ENCODE data around the gene FOXJ3. TPM values are rescaled to one million over a fixed set of nuclear protein-coding genes. Genes with fewer than 3 reads are reported as not detected.

FOXJ3 gene
- polyA plus RNA-seq, 1 of the 3 experiments (the other 2 are of a cell fraction) = 16.0 TPM

DNA sequence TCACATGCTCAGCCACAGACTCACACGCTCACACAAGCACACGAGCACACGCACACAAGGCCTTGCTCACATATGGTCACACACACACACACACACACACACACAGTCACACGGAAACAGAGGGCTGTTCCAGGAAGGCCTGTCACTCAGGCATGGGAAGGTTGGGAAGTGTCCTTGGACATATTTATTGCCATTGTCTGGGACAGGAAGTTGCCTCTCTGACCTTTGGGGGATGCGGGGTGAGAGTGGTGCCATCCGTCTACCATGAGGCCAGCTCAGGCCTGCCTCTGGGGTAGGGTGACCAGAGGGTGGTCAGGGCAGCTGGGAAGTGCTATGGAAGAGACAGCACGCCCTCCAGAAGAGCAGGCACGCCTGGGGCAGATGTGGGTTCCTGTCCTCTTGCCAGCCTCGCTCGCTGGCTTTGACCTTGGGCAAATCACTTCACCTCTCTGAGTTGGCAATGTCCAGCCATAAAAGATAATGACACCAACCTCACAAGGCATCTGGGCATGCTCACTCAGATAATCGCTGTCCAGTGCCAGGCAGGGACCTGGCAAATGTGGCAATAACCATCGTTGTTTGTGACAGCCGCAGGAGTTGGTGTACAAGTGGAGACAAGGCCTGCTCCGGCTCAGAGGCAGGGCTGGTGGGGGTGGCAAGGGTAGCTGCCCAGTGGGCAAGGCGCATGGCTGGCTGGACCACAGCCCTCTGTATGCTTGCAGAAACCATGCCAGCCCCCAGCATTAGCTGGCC, 162.5 kb downstream of the FOXJ3 start:
- ChIA-PET CTCF (interaction anchor here (0.6 to 4.4 kb wide), 47 partner anchors 7 to 972 kb away, joined by 3 to 31 read pairs (median 4); partner anchors contain the start of genes CCDC30, FOXJ3, GUCA2B and PPIH), POLR2A (no interaction called here)
- 81% methylated on average over 10 of the region's 15 CpGs for WGBS (ENCODE audit: low lambda C conversion rate)
- Histone ChIP-seq H3K79me2 (ENCODE audit: insufficient read depth) (no peaks in the 10 kb centered on the region), H3K9me3 (no peaks in the 10 kb centered on the region), H3K4me3 (ENCODE audit: low read depth in 2 of 2, low read length in 1 of 2) (no peak overlapping the region), H3K9ac (no peak overlapping the region), H3K4me1 (ENCODE audit: control insufficient read depth in 1 of 2, insufficient read depth in 2 of 2, low read depth in 1 of 2, low read length in 1 of 2) (peaks cover 6 to 41% of the 10 kb centered on the region in 2 experiments; a peak in 3 of 4 replicates), H2AFZ (ENCODE audit: low read depth) (no peak overlapping the region), H3K4me2 (no peak overlapping the region), H3K9me2 (no peaks in the 10 kb centered on the region), H3K27ac (ENCODE audit: low read depth in 2 of 2, low read length in 1 of 2) (peak overlapping the region in 1 of 2 experiments; percentile 19; a peak in 2 of 4 replicates), H4K20me1 (ENCODE audit: insufficient read depth) (peaks cover 9% of the 10 kb centered on the region), H3K36me3 (replicated peaks in 1 of 2; ENCODE audit: control insufficient read depth in 1 of 2, insufficient read depth in 2 of 2, low read length in 1 of 2) (peaks cover 0 to 9% of the 10 kb centered on the region in 2 experiments), H3F3A (replicated peaks; ENCODE audit: insufficient read depth) (peaks cover 6% of the 10 kb centered on the region), H3K27me3 (ENCODE audit: insufficient read depth) (no peaks in the 10 kb centered on the region)
- TF ChIP-seq NRF1 (IDR thresholded peaks at IDR 0.05; ENCODE audit: low read depth, low read length) (no peak), IRF3 (IDR thresholded peaks at IDR 0.05; ENCODE audit: low read depth, low read length) (no peak), TCF12 (IDR thresholded peaks at IDR 0.05) (no peak), EP300 (IDR thresholded peaks at IDR 0.05; ENCODE audit: borderline replicate concordance in 1 of 2, low read depth in 1 of 2, low read length in 1 of 2) (peak in 1 of 2 experiments; percentile 69; a peak in 2 of 4 replicates)
- DNase-seq = peak; percentile 64

DNA sequence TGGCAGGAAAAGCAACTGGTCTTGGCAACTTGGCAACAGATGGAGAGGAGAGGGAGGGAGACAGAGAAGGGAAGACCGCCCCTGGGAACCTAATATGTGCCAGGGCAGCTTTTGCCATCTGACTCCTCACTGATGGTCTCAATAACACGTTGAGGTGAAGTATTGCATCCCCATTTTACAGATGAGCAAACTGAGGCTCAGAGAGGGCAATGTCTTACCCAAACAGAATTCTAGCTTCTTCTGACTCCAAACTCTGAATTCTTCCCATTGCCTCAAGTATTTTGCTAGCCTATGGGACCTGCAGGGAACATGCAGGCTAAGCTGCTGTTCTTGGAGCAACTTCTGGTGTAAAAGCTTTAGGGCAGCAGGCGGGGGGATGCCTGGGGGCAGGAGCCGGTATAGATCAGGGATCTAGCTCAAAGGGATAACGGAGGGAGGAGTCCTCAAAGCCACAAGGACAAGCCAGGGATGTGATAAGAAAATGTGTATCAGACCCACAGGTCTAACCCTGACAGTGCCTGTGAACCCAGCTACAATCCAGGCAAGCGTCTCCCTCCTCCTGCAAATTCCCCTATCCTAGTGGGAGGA, 163.3 kb downstream of the FOXJ3 start:
- H3K4me3 ChIP-seq (ENCODE audit: low read depth in 2 of 2, low read length in 1 of 2) = no peak overlapping the region
- H3K9me3 ChIP-seq = no peaks in the 10 kb centered on the region
- peaks cover 3% of the 10 kb centered on the region for H3F3A ChIP-seq (replicated peaks; ENCODE audit: insufficient read depth)
- no peaks in the 10 kb centered on the region for H3K27me3 ChIP-seq (ENCODE audit: insufficient read depth)
- H3K4me2 ChIP-seq = no peak overlapping the region
- no peak overlapping the region for H3K9ac ChIP-seq
- H4K20me1 ChIP-seq (ENCODE audit: insufficient read depth) = peaks cover under 1% of the 10 kb centered on the region; the same call in 1 of the 2 replicates
- WGBS (ENCODE audit: low lambda C conversion rate) = 84% methylated on average over 6 of the region's 6 CpGs
- peak overlapping the region in 1 of 2 experiments; percentile 19; a peak in 2 of 4 replicates for H3K27ac ChIP-seq (ENCODE audit: low read depth in 2 of 2, low read length in 1 of 2)
- POLR2A ChIA-PET = no interaction called here
- no peaks in the 10 kb centered on the region for H3K9me2 ChIP-seq
- H3K36me3 ChIP-seq (replicated peaks in 1 of 2; ENCODE audit: control insufficient read depth in 1 of 2, insufficient read depth in 2 of 2, low read length in 1 of 2) = peaks cover 0 to 9% of the 10 kb centered on the region in 2 experiments
- no peaks in the 10 kb centered on the region for H3K79me2 ChIP-seq (ENCODE audit: insufficient read depth)
- no peak for DNase-seq
- H2AFZ ChIP-seq (ENCODE audit: low read depth) = no peak overlapping the region
- CTCF ChIA-PET = interaction anchor here (0.6 to 4.4 kb wide), 10 partner anchors 11 to 676 kb away, joined by 3 to 31 read pairs (median 14); partner anchors contain the start of gene GUCA2B
- H3K4me1 ChIP-seq (ENCODE audit: control insufficient read depth in 1 of 2, insufficient read depth in 2 of 2, low read depth in 1 of 2, low read length in 1 of 2) = peaks cover 0 to 34% of the 10 kb centered on the region in 2 experiments; a peak in 2 of 4 replicates
- TF ChIP-seq ZBTB33 (IDR thresholded peaks at IDR 0.05; ENCODE audit: borderline replicate concordance, low read depth) (no peak), RXRA (IDR thresholded peaks at IDR 0.05; ENCODE audit: borderline replicate concordance, low read depth) (no peak), FOSL2 (IDR thresholded peaks at IDR 0.05; ENCODE audit: borderline replicate concordance, low read depth) (no peak), TEAD4 (IDR thresholded peaks at IDR 0.05; ENCODE audit: borderline replicate concordance, insufficient read depth) (no peak), MXI1 (IDR thresholded peaks at IDR 0.05; ENCODE audit: low read depth, low read length) (no peak), NFIC (IDR thresholded peaks at IDR 0.05; ENCODE audit: borderline replicate concordance) (no peak), TAF1 (IDR thresholded peaks at IDR 0.05; ENCODE audit: borderline replicate concordance, low read depth, low read length) (no peak), FOXJ3 (CRISPR knock-in tag; IDR thresholded peaks at IDR 0.05) (no peak), ELF1 (IDR thresholded peaks at IDR 0.05) (no peak), EZH2phosphoT487 (IDR thresholded peaks at IDR 0.05; ENCODE audit: borderline replicate concordance, low read depth) (no peak)
- TF ChIP-seq, protein P1, sequence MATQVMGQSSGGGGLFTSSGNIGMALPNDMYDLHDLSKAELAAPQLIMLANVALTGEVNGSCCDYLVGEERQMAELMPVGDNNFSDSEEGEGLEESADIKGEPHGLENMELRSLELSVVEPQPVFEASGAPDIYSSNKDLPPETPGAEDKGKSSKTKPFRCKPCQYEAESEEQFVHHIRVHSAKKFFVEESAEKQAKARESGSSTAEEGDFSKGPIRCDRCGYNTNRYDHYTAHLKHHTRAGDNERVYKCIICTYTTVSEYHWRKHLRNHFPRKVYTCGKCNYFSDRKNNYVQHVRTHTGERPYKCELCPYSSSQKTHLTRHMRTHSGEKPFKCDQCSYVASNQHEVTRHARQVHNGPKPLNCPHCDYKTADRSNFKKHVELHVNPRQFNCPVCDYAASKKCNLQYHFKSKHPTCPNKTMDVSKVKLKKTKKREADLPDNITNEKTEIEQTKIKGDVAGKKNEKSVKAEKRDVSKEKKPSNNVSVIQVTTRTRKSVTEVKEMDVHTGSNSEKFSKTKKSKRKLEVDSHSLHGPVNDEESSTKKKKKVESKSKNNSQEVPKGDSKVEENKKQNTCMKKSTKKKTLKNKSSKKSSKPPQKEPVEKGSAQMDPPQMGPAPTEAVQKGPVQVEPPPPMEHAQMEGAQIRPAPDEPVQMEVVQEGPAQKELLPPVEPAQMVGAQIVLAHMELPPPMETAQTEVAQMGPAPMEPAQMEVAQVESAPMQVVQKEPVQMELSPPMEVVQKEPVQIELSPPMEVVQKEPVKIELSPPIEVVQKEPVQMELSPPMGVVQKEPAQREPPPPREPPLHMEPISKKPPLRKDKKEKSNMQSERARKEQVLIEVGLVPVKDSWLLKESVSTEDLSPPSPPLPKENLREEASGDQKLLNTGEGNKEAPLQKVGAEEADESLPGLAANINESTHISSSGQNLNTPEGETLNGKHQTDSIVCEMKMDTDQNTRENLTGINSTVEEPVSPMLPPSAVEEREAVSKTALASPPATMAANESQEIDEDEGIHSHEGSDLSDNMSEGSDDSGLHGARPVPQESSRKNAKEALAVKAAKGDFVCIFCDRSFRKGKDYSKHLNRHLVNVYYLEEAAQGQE (IDR thresholded peaks at IDR 0.05; ENCODE audit: low read depth, low read length) = no peak
- TF ChIP-seq, protein P2, sequence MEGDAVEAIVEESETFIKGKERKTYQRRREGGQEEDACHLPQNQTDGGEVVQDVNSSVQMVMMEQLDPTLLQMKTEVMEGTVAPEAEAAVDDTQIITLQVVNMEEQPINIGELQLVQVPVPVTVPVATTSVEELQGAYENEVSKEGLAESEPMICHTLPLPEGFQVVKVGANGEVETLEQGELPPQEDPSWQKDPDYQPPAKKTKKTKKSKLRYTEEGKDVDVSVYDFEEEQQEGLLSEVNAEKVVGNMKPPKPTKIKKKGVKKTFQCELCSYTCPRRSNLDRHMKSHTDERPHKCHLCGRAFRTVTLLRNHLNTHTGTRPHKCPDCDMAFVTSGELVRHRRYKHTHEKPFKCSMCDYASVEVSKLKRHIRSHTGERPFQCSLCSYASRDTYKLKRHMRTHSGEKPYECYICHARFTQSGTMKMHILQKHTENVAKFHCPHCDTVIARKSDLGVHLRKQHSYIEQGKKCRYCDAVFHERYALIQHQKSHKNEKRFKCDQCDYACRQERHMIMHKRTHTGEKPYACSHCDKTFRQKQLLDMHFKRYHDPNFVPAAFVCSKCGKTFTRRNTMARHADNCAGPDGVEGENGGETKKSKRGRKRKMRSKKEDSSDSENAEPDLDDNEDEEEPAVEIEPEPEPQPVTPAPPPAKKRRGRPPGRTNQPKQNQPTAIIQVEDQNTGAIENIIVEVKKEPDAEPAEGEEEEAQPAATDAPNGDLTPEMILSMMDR (IDR thresholded peaks at IDR 0.05) = no peak
